ENCODE measurements around the gene FOXE1.

- TF ChIP-seq POLR2A (IDR thresholded peaks at IDR 0.05) = no peak
- TF ChIP-seq POLR2AphosphoS5 (IDR thresholded peaks at IDR 0.05) = no peak
- no peak for TF ChIP-seq CTCF (IDR thresholded peaks at IDR 0.05)
- no peak for TF ChIP-seq EP300 (IDR thresholded peaks at IDR 0.05; ENCODE audit: low read depth)
These were observed 1.0 kb downstream of the FOXE1 start for GRCh38 chr9:97853844-97854695.

All from transverse colon (tissue), 4 donors.